Ascending aorta (tissue), 2 donors: Measurements from ENCODE around the gene ATP5PO. TPM values are rescaled to one million over a fixed set of nuclear protein-coding genes. Genes with fewer than 3 reads are reported as not detected.

Experiments used
- DNase-seq, 2 donors: peaks; one replicate each; pipeline ENCODE4 v3.0.0-alpha.2; 2019; ENCODE audit warnings: low spot score in 2 of 2
- H3K27ac ChIP-seq, 2 donors: fragments of 200-600 bp; sonication (generic); one replicate each; pipeline ENCODE4 v1.5.1; 2016 to 2017; ENCODE audit warnings: mild to moderate bottlenecking in 1 of 2
- H3K27me3 ChIP-seq: fragments of 200-600 bp; sonication (generic); one replicate; pipeline ENCODE4 v1.5.1; 2017
- H3K36me3 ChIP-seq, 2 donors: fragments of 200-600 bp; sonication (generic); one replicate each; pipeline ENCODE4 v1.5.1; 2016
- H3K4me1 ChIP-seq, 2 donors: fragments of 200-600 bp; sonication (generic); one replicate each; pipeline ENCODE4 v1.5.1; 2016 to 2017; ENCODE audit warnings: mild to moderate bottlenecking in 1 of 2
- H3K4me3 ChIP-seq, 2 donors: fragments of 200-600 bp; sonication (generic); one replicate each; pipeline ENCODE4 v1.5.1; 2016 to 2017; ENCODE audit warnings: mild to moderate bottlenecking in 1 of 2
- H3K9me3 ChIP-seq, 2 donors: fragments of 200-600 bp; sonication (generic); one replicate each; pipeline ENCODE4 v1.5.1; 2016
- CTCF ChIP-seq, 3 experiments: fragments of 200-600 bp in 2 of 3; fragments of 450-650 bp in 1 of 3; sonication (generic) in 2 of 3; IDR thresholded peaks; one replicate each; pipeline ENCODE4 v1.5.1; 2016 to 2019; ENCODE audit warnings: antibody characterized with exemption in 3 of 3, mild to moderate bottlenecking in 1 of 3, moderate library complexity in 1 of 3
- intact Hi-C: fragments of 100-400 bp; cut with DNase I; formaldehyde crosslinking; loops from one replicate; pipeline ENCODE4 v1.15.1; 2023
- total RNA-seq: library from RNA; depleted of rRNA; stranded (reverse); fragments of >200 nt; gene quantifications from one replicate; pipeline ENCODE4 v1.1.0, GENCODE V29; 2016

The ATP5PO gene
- total RNA-seq, 1 donor from 2014 or later = 62.5 TPM

GRCh38 chr21:33938381-33938780, 22.8 kb upstream of the ATP5PO start:
- peaks cover 0 to 9% of the 10 kb centered on the region in 2 donors for H3K4me1 ChIP-seq
- H3K4me3 ChIP-seq = no peak overlapping the region
- intact Hi-C loops = loop anchor here (5.0 to 10.0 kb wide), 2 partner anchors 34 to 396 kb away; no protein-coding TSS in a partner anchor
- no peaks in the 10 kb centered on the region for H3K9me3 ChIP-seq
- DNase-seq = no peak
- no peaks in the 10 kb centered on the region for H3K36me3 ChIP-seq
- no peaks in the 10 kb centered on the region for H3K27me3 ChIP-seq
- no peak overlapping the region for H3K27ac ChIP-seq
- no peak for TF ChIP-seq CTCF (IDR thresholded peaks at IDR 0.05)

GRCh38 chr21:33937931-33938339, 22.3 kb upstream of the ATP5PO start:
- Histone ChIP-seq H3K9me3 (no peaks in the 10 kb centered on the region), H3K4me1 (peaks cover 0 to 13% of the 10 kb centered on the region in 2 donors), H3K36me3 (no peaks in the 10 kb centered on the region), H3K27ac (no peak overlapping the region), H3K4me3 (no peak overlapping the region), H3K27me3 (no peaks in the 10 kb centered on the region)
- TF ChIP-seq CTCF (IDR thresholded peaks at IDR 0.05) = no peak
- DNase-seq = no peak
- intact Hi-C loops = loop anchor here (5.0 to 10.0 kb wide), 2 partner anchors 34 to 397 kb away; no protein-coding TSS in a partner anchor

GRCh38 chr21:33937146-33937545, 21.5 kb upstream of the ATP5PO start:
- no peak for TF ChIP-seq CTCF (IDR thresholded peaks at IDR 0.05)
- intact Hi-C loops = loop anchor here (5.0 to 10.0 kb wide), 2 partner anchors 35 to 398 kb away; no protein-coding TSS in a partner anchor
- no peak overlapping the region for H3K27ac ChIP-seq

GRCh38 chr21:33936301-33937038, 20.9 kb upstream of the ATP5PO start:
- no peaks in the 10 kb centered on the region for H3K36me3 ChIP-seq
- H3K27ac ChIP-seq = no peak overlapping the region
- intact Hi-C loops = loop anchor here (5.0 to 10.0 kb wide), 2 partner anchors 36 to 398 kb away; no protein-coding TSS in a partner anchor
- peaks cover 0 to 19% of the 10 kb centered on the region in 2 donors for H3K4me1 ChIP-seq
- H3K9me3 ChIP-seq = no peaks in the 10 kb centered on the region
- H3K27me3 ChIP-seq = no peaks in the 10 kb centered on the region
- TF ChIP-seq CTCF (IDR thresholded peaks at IDR 0.05) = no peak
- no peak overlapping the region for H3K4me3 ChIP-seq
- no peak for DNase-seq

More at GRCh38 chr21:33937146-33937545, 21.5 kb upstream of the ATP5PO start:
- H3K4me1 ChIP-seq = peaks cover 0 to 19% of the 10 kb centered on the region in 2 donors
- H3K4me3 ChIP-seq = no peak overlapping the region
- no peaks in the 10 kb centered on the region for H3K27me3 ChIP-seq
- no peaks in the 10 kb centered on the region for H3K36me3 ChIP-seq
- no peak for DNase-seq
- no peaks in the 10 kb centered on the region for H3K9me3 ChIP-seq

- Histone ChIP-seq H3K27me3 (no peaks in the 10 kb centered on the region), H3K4me1 (peaks cover 0 to 19% of the 10 kb centered on the region in 2 donors), H3K9me3 (no peaks in the 10 kb centered on the region), H3K36me3 (no peaks in the 10 kb centered on the region), H3K27ac (no peak overlapping the region), H3K4me3 (peak overlapping the region in 1 of 2 donors; percentile 64)
- DNase-seq = no peak
- TF ChIP-seq CTCF (IDR thresholded peaks at IDR 0.05) = no peak
- intact Hi-C loops = loop anchor here (10.0 kb wide), 1 partner anchor 402 kb away; no protein-coding TSS in a partner anchor
Measured at GRCh38 chr21:33932731-33933130, 17.1 kb upstream of the ATP5PO start.
